ENCODE measurements around the gene ZNF79. TPM values are rescaled to one million over a fixed set of nuclear protein-coding genes. Genes with fewer than 3 reads are reported as not detected.

The ZNF79 gene
- total and polyA plus RNA-seq, 9 of the 15 experiments (the other 6 are each of a cell fraction or from before 2014, with no cell fraction given) = 0.62 to 7.0 (median 4.1) TPM

GRCh38 chr9:127423934-127424675, at the start of gene ZNF79 (continued):
- peak; percentile 95 for TF ChIP-seq NKRF (IDR thresholded peaks at IDR 0.05; ENCODE audit: borderline replicate concordance)
- TF ChIP-seq PCBP2 (IDR thresholded peaks at IDR 0.05; ENCODE audit: low read depth, low read length, poor library complexity, severe bottlenecking) = no peak
- no peak for TF ChIP-seq ZNF318 (IDR thresholded peaks at IDR 0.05; ENCODE audit: borderline replicate concordance in 1 of 2, low read depth in 1 of 2)
- no peak for TF ChIP-seq ZNF79 (CRISPR knock-in tag; IDR thresholded peaks at IDR 0.05; ENCODE audit: low read depth)
- TF ChIP-seq MCM5 (IDR thresholded peaks at IDR 0.05; ENCODE audit: low read depth) = no peak
- no peak for TF ChIP-seq ILF3 (IDR thresholded peaks at IDR 0.05; ENCODE audit: borderline replicate concordance)
- TF ChIP-seq POLR2H (tag; IDR thresholded peaks at IDR 0.05; ENCODE audit: low read depth) = peak; percentile 75
- TF ChIP-seq GATA2 (CRISPR knock-in tag; IDR thresholded peaks at IDR 0.05) = no peak
- no peak for TF ChIP-seq ZFP91 (CRISPR knock-in tag; IDR thresholded peaks at IDR 0.05)
- TF ChIP-seq ZBTB1 (CRISPR knock-in tag; IDR thresholded peaks at IDR 0.05; ENCODE audit: borderline replicate concordance, low read depth) = no peak
- no peak for TF ChIP-seq POLR3G (IDR thresholded peaks at IDR 0.05; ENCODE audit: extremely low read depth, insufficient read length, insufficient replicate concordance)
- no peak for TF ChIP-seq CAMTA2 (CRISPR knock-in tag; conservative IDR thresholded peaks at IDR 0.05)
- TF ChIP-seq ZFP36 (IDR thresholded peaks at IDR 0.05; ENCODE audit: low read depth, low read length, partially characterized antibody) = no peak
- no peak for TF ChIP-seq TCFL5 (CRISPR knock-in tag; conservative IDR thresholded peaks at IDR 0.05)
- peak; percentile 92 for TF ChIP-seq HNRNPLL (IDR thresholded peaks at IDR 0.05; ENCODE audit: low read depth, low read length, poor library complexity, severe bottlenecking)
